Measurements from ENCODE around the gene SDS. TPM values are rescaled to one million over a fixed set of nuclear protein-coding genes. Genes with fewer than 3 reads are reported as not detected.

SDS gene
- total RNA-seq, 1 experiment from 2014 or later = not detected

GRCh38 chr12:113390064-113391043 lies 13.3 kb downstream of the SDS start:
- Histone ChIP-seq H3K18ac (ENCODE audit: insufficient read length, low read depth, low read length) (no peak overlapping the region), H4K91ac (ENCODE audit: insufficient read length, low read depth, low read length) (no peak overlapping the region), H3K9ac (ENCODE audit: extremely low read depth, insufficient read length, low read length) (no peak overlapping the region), H3K56ac (ENCODE audit: insufficient read length, low read depth, low read length) (no peak overlapping the region), H2BK5ac (ENCODE audit: insufficient read length, low read length) (no peak overlapping the region), H3K4me2 (ENCODE audit: insufficient read depth, insufficient read length, low read length) (no peak overlapping the region), H3K27me3 (ENCODE audit: insufficient read depth, low read length) (no peaks in the 10 kb centered on the region), H2BK20ac (ENCODE audit: low read depth, low read length, poor library complexity, severe bottlenecking) (no peak overlapping the region), H3K4ac (ENCODE audit: low read depth, low read length) (no peak overlapping the region), H3K23me2 (ENCODE audit: insufficient read length, low read depth, low read length, poor library complexity, severe bottlenecking) (no peaks in the 10 kb centered on the region), H3K27ac (ENCODE audit: insufficient read length, low read depth, low read length) (no peak overlapping the region), H2BK15ac (ENCODE audit: low read depth, low read length) (no peak overlapping the region), H4K5ac (ENCODE audit: insufficient read length, low read depth, low read length) (no peak overlapping the region), H4K20me1 (ENCODE audit: control insufficient read depth, insufficient read depth, insufficient read length) (no peaks in the 10 kb centered on the region), H3K9me3 (ENCODE audit: control insufficient read depth, low read depth, low read length) (no peaks in the 10 kb centered on the region), H4K8ac (replicated peaks; ENCODE audit: insufficient read length, low read depth, low read length) (no peak overlapping the region), H2AFZ (ENCODE audit: low read length) (no peak overlapping the region), H3K14ac (ENCODE audit: insufficient read depth, low read length) (no peak overlapping the region), H3K79me1 (ENCODE audit: insufficient read depth, low read depth, low read length, poor library complexity, severe bottlenecking) (no peaks in the 10 kb centered on the region), H3K23ac (ENCODE audit: insufficient read length, low read depth, low read length) (no peak overlapping the region), H2BK12ac (ENCODE audit: insufficient read length, low read depth, low read length) (no peak overlapping the region), H3K4me1 (ENCODE audit: insufficient read depth, low read length) (no peaks in the 10 kb centered on the region), H2BK120ac (ENCODE audit: low read depth, low read length, poor library complexity, severe bottlenecking) (no peak overlapping the region), H3T11ph (ENCODE audit: low read length) (no peak overlapping the region), H2AK5ac (ENCODE audit: insufficient read length, low read length) (no peak overlapping the region), H3K79me2 (ENCODE audit: insufficient read depth, low read length) (no peaks in the 10 kb centered on the region)
- TF ChIP-seq CTCF (conservative IDR thresholded peaks at IDR 0.05) = no peak
- Mint-ChIP-seq H3K9me3 (no peaks in the 10 kb centered on the region), H3K27ac (no peak overlapping the region), H3K4me1 (peaks cover 2 to 6% of the 10 kb centered on the region in 2 experiments; a peak in 3 of 4 replicates), H3K36me3 (ENCODE audit: insufficient read depth in 1 of 3, low read depth in 3 of 3) (peaks cover 0 to 25% (median 23%) of the 10 kb centered on the region in 3 experiments; a peak in 4 of 7 replicates), H3K27me3 (ENCODE audit: low read depth) (peaks cover 3% of the 10 kb centered on the region), H3K4me3 (no peak overlapping the region)
- DNase-seq = no peak
- WGBS (ENCODE audit: extremely low coverage, insufficient read length, low lambda C conversion rate) = 100% methylated on average over 3 of the region's 6 CpGs
